Stimulated activated CD4-positive, alpha-beta T cell treated with anti-CD3 and anti-CD28 coated beads, Interleukin-1b, Interleukin-23, amount 100 ng/mL, for 1 hour (primary cell): Measurements from ENCODE around the gene MAST4.

Source experiments
- DNase-seq, 2 donors: peaks; one replicate each; pipeline ENCODE4 v3.0.0-alpha.2; 2020; ENCODE audit warnings: low read depth in 2 of 2

The MAST4 gene

GRCh38 chr5:66841264-66841663, 245.1 kb downstream of the MAST4 start:
- no peak for DNase-seq

- no peak for DNase-seq
These were observed 246.3 kb downstream of the MAST4 start for GRCh38 chr5:66842540-66842939.

- DNase-seq, result no peak
These were observed 246.9 kb downstream of the MAST4 start for GRCh38 chr5:66843065-66843464.

DNA sequence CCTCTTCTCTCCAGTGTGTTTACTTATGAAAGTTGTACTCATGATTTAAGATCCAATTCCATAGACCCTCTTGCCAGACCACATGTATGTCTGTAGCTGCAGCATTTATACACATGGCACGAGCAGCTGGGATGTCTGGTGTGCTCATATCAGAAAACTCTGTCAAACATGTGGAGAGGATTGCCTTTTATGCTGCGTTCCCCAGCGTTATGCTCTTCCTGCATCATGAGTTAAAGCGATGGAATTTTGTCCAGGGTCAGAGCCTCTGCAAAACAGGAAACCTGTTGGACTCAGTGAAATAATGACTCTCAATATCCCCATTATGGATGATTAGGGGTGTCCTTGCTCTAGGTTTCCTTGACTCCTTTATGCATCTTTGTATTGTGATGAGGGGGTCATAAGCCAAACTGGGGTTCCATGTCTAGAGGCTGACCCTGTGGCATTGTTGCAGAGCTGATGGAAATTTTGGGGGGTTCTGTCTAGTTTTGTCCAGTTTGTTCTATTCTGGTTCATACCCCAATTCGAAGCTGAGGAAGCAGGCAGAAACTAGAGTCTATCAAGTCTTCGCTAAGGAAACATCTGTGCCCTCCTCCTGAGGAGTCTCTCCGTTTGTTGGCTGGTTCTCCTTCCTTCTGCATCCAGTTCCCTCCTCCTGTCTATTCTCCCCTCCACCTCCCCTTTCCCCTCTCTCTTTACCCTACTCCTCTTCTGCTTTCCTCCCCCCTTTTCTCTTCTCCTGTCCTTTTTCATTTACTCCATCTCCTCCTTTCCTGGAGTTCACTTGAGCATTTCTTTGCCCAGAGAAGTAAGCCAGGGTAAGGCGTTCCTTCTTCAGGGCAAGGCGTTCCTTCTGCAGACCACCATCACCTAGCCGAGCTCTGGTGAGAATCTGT, 252.8 kb downstream of the MAST4 start:
- no peak for DNase-seq

- no peak for DNase-seq
These were observed 253.6 kb downstream of the MAST4 start for GRCh38 chr5:66849803-66850202.

- DNase-seq, result no peak
These were observed 254.3 kb downstream of the MAST4 start for GRCh38 chr5:66850354-66851075.

GRCh38 chr5:66851306-66851705, 255.1 kb downstream of the MAST4 start:
- no peak for DNase-seq

- DNase-seq, result no peak
These were observed 258.2 kb downstream of the MAST4 start for GRCh38 chr5:66854416-66854815.

GRCh38 chr5:66856041-66856805, 260.0 kb downstream of the MAST4 start:
- no peak for DNase-seq

DNA sequence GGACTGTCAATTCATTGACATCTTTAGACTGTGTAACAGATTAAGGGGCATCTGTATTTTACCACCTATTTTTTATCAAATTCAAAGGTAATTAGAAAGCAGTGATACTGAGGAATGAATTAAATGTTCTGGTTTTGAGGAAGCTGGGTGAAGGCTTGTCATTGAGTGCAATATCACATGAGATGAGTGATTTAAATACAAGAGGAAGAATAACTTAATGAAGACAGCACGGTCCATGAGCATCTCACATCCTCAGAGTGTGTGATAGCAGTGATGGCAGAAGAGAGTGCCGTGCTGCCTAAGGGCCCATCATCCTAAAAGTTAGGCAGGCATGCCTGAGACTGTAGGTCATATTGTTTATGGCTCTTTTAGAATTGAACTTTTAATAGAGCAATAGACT, 263.3 kb downstream of the MAST4 start:
- DNase-seq, result no peak

- DNase-seq, result no peak
These were observed 264.2 kb downstream of the MAST4 start for GRCh38 chr5:66860199-66860975.

GRCh38 chr5:66861402-66861801, 265.2 kb downstream of the MAST4 start:
- no peak for DNase-seq

DNA sequence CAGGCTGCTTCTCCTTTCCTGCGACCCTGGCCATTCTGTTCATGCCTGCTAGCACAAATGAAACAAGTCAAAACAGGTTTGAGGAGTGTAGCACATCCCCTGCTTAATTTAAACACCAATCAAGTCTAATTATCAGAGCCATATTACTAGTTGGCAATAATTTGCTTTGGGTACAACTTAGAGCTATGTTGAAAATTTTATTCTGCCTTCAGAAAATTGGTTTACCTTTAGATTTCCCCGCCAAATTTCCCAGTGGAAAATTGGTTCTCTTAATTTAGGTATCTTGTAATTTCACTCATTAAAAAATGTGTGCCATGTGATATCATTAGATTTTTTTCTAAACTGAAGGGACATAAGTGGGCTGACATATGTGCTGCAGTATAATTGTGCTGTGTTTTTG, 265.8 kb downstream of the MAST4 start:
- DNase-seq, result no peak

DNA sequence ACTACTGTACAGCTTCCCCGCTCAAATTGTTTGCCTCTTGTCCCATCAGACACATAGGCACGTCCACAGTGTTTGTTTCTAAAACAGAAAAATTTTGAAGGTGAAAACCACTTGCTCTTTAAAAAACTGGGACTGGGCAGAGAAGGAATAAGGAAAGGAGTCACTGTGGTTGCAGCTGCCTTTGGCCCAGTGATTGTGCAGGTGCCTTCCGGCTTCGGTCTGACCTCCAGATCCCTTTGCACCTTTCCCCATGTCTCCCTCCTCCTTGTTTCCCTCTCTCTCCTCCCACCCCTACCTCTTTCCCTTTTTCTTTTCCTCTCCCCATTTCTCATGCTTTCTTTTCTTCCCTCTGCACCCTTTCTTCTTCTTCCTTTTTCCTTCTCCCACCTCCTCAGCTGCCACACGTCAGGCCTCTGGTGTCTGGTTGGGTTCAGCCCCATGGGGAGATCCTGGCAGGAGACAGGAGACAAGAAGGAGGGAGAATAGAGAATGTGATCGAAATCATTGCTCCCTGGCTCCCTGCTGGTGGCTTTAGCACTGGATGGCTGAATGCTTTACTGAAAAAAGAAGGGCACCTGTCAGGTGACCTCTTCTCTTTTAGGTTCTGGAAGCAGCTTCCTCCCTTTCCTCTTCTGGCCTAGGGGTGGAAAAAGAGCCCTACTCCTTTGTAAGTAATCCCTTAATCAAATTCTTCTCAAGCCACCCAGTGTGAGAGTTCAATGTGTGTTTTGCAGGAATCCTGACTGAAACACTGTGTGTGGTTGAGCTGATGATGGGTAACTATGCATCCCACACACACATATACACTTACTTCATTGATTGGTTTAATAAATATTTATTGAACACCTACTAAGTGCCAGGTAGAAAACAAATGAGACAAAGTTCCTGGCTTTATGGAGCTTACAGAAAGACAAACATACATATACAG, 267.3 kb downstream of the MAST4 start:
- DNase-seq, result no peak

DNA sequence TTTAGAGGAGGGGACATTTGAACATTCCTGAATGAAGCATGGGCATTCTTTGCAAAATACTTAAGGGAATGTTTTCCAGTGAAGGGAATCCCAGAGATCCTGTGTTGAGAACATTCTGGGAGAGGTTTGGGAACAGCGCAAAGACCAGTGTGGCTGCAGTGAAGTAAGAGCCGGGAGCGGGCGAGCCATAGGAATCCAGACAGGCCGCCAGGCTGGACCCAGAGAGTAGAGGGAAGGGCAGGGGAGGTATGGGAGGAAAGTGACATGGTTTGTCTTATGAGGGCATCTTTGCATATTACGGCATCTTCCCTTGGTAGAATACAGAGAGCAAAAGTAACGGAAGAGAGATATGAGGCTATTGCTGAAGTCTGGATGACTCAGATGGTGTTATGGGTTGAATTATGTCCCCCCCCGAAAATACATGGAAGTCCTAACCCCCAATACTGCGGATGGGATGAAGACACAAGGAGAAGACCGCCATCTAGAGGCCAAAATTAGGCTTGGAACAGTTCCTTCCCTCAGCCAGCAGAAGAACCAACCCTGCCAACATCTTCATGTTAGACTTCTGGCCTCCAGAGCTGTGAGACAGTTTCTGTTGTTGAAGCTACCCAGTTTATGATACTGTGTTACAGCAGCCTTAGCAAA, 268.2 kb downstream of the MAST4 start:
- DNase-seq, result peak in 1 of 2 donors; percentile 1

DNA sequence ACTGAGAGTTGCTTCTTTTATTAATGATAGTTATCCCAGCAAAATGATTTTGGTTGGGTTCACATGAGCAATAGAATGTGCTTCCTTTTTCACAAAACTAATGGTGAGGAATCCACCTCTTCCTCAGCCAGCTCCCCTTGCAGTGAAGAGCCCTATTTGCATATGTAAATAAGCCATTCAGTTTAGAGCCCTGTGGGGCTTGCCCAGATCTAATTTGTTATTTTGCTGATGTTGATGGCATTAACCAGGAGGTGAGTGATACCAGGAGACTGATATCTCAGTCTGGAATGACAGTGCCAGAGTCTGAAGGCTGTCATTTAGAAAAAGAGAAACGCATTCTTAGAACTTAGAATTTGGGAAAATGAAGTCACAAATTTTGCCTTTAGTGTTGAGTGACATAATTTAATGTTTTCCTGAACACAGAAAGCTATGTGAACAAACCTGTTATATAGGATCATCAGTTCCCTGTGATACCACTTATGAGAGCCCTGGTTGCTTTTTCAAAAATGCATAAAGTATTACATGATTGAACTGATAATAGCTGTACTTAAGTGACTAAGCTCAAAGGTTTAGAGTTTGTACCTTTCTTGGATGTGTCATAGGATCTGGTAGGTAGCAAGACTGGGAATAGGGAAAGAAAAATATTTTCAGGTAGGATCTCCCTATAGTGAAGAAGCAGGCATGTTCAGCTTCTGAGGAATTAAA, 271.6 kb downstream of the MAST4 start:
- DNase-seq, result no peak

DNA sequence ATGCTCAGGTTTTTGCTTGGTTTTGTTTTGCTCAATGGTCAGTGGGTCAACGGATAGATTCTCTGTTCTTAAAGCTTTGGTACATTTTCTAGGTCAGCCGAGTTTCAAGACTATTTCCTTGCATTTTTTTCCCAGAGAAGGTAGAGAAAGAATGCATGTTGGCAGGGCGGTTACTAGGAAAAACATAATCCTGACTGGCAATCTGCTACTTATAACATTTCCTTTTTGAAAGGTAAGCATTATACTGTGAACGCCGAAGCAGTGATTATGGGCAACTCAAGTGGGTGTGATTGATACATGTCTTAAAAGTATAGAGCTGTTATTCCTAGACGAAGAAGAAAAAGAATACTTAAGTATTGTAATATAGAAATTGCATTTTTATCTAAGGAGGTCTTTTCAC, 273.2 kb downstream of the MAST4 start:
- no peak for DNase-seq

GRCh38 chr5:66870708-66871107, 274.5 kb downstream of the MAST4 start:
- no peak for DNase-seq

GRCh38 chr5:66871651-66872050, 275.5 kb downstream of the MAST4 start:
- no peak for DNase-seq
